ENCODE data around the gene FBXL13.

FBXL13 gene

GRCh38 chr7:102829075-102829474 is 245.5 kb downstream of the FBXL13 start:
- TF ChIP-seq, protein P1, sequence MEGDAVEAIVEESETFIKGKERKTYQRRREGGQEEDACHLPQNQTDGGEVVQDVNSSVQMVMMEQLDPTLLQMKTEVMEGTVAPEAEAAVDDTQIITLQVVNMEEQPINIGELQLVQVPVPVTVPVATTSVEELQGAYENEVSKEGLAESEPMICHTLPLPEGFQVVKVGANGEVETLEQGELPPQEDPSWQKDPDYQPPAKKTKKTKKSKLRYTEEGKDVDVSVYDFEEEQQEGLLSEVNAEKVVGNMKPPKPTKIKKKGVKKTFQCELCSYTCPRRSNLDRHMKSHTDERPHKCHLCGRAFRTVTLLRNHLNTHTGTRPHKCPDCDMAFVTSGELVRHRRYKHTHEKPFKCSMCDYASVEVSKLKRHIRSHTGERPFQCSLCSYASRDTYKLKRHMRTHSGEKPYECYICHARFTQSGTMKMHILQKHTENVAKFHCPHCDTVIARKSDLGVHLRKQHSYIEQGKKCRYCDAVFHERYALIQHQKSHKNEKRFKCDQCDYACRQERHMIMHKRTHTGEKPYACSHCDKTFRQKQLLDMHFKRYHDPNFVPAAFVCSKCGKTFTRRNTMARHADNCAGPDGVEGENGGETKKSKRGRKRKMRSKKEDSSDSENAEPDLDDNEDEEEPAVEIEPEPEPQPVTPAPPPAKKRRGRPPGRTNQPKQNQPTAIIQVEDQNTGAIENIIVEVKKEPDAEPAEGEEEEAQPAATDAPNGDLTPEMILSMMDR (IDR thresholded peaks at IDR 0.05; ENCODE audit: control insufficient read depth, extremely low read depth, insufficient read depth): no peak
- DNase-seq (ENCODE audit: low read depth): no peak

DNA sequence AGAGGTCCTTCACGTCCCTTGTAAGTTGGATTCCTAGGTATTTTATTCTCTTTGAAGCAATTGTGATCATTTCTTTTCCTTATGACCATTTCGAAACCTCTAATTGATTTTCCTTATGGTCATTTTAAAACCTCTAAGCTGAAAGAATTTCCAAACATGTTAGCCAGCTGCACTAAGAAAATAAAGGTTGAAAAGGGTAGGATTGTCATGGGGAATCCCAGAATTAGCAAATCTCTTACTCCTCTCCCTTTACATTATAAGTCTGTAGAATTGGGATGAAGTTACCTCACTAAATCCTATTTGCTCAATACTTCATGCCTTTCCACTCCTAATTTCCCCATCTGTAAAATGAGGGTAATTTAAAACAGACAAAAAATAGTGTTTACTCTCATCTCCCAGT is 246.3 kb downstream of the FBXL13 start:
- DNase-seq (ENCODE audit: low read depth): no peak
- TF ChIP-seq, protein P1 (IDR thresholded peaks at IDR 0.05; ENCODE audit: control insufficient read depth, extremely low read depth, insufficient read depth): no peak
- H3K4me3 ChIP-seq (ENCODE audit: low read depth, low read length): no peak overlapping the region

More at GRCh38 chr7:102829075-102829474, 245.5 kb downstream of the FBXL13 start:
- no peak overlapping the region for H3K4me3 ChIP-seq (ENCODE audit: low read depth, low read length)

DNA sequence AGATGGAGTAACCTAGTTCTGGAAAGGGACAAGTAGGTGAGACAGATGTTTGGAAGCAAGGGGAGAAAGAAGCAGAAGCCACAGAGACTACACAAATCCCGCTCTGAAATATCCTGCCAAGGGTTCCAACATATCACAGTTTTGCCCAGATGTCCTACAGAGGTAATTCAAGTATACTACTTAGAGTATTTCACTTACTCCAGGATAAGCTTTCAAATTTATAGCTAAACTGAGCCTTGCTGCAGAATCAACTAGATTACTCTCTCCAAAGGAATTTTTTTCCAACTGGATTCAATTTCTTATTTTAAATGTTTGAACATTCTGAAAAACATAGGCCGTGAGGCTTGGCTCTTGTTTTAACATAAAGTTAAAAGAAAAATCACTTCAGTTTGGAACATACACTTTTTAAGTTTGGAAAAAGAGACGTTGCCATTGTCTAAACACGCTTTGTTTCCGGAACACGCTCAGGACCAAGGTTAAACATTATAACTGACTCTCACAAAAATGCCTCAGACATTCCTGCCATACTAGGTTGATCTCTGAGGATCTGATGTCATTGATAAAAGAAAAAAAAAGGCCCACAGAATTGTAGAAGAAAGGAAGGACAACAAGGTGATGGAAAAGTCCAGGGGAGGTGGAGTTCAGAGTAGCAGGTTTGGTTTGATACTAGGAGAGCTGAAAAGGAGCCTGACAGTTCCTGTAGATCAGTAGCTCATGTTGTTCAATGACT is 251.0 kb downstream of the FBXL13 start:
- no peak for DNase-seq (ENCODE audit: low read depth)
- no peak overlapping the region for H3K4me3 ChIP-seq (ENCODE audit: low read depth, low read length)
- TF ChIP-seq, protein P1 (IDR thresholded peaks at IDR 0.05; ENCODE audit: control insufficient read depth, extremely low read depth, insufficient read depth): no peak

DNA sequence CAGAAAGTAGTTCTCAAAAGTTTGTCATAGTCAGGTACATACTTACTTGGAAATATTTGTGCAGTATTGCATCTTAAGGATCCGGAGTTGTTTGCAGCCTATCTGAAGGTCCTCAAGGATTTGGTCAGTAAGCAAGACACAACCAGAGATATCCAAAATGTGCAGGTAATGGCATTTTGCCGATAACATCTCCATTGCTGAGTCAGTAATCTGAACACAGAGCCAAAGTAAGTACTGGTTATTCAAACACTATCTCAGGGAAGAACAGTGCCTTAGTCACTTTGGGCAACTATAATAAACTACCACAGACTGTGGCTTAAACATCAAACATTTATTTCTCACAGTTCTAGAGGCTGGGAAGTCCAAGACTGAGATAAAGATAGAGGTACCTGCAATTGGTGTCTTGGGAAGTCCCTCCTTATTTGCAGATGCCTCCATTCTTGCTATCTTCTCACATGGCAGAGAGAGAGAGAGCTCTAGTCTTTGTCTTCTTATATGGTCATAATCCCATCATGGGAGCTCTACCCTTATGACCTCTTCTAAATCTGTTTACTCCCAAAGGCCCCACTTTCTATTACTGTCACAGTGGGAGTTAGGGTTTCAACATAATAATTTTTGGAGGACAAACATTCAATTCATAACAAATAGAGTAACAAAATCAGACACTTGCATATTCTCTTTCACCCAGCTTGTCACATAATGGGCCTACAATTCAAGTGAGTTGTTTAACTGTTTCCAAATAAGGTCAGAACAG is 252.4 kb downstream of the FBXL13 start:
- TF ChIP-seq, protein P1 (IDR thresholded peaks at IDR 0.05; ENCODE audit: control insufficient read depth, extremely low read depth, insufficient read depth): no peak
- H3K4me3 ChIP-seq (ENCODE audit: low read depth, low read length): no peak overlapping the region
- DNase-seq (ENCODE audit: low read depth): no peak

GRCh38 chr7:102819151-102819550 is 255.4 kb downstream of the FBXL13 start:
- TF ChIP-seq, protein P1 (IDR thresholded peaks at IDR 0.05; ENCODE audit: control insufficient read depth, extremely low read depth, insufficient read depth): no peak
- no peak for DNase-seq (ENCODE audit: low read depth)
- H3K4me3 ChIP-seq (ENCODE audit: low read depth, low read length): no peak overlapping the region

DNA sequence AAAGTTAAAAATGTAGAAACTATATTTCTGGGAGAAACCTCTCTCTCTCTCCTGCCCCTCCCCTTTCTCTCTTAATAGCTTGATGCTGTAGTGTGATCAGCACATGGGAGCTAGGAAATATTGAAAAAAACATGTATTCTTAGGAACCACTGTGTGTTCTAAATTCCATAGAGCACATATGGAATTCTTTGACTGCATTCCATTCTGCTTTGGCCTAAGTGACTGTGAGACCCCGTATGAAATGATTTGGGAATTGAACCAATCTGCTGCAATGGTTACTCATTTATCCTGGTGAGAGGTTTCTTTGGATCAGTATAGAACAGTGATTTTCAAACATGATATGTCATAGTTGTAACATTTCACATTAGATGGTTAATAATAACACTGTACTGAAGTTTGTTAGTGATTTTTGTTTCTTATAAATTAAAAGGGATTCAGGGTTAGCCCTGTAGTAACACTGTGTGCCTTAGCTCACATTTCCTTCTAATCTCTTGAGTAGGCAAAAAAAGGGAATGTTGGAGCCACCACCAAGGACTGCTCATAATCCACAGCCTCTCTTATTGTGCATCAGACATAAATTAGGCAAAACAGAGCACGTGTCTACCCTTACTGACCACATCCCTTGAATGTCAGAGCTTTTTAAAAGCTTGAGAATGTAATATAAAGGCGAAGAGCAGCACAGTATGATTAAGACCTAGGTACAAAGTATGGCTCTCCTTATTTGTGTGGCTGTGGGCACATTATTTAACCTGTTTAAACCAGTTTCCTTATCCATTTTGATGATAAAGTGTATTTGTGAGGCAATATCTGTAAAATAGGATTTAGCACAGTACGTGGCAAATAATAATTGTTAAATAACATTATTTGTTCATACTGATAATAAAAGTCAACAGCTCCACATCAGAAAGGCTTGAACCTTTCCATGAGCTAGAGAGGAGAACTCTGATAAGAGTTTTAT is 256.7 kb downstream of the FBXL13 start:
- no peak overlapping the region for H3K4me3 ChIP-seq (ENCODE audit: low read depth, low read length)
- TF ChIP-seq, protein P1 (IDR thresholded peaks at IDR 0.05; ENCODE audit: control insufficient read depth, extremely low read depth, insufficient read depth): no peak
- DNase-seq (ENCODE audit: low read depth): no peak
